ENCODE data around the gene BORCS6. TPM values are rescaled to one million over a fixed set of nuclear protein-coding genes. Genes with fewer than 3 reads are reported as not detected.

BORCS6 gene
- total and polyA plus RNA-seq, 2 of the 13 experiments (the other 11 are each of a cell fraction or from before 2014, with no cell fraction given) = 2.0 to 5.1 TPM

DNA sequence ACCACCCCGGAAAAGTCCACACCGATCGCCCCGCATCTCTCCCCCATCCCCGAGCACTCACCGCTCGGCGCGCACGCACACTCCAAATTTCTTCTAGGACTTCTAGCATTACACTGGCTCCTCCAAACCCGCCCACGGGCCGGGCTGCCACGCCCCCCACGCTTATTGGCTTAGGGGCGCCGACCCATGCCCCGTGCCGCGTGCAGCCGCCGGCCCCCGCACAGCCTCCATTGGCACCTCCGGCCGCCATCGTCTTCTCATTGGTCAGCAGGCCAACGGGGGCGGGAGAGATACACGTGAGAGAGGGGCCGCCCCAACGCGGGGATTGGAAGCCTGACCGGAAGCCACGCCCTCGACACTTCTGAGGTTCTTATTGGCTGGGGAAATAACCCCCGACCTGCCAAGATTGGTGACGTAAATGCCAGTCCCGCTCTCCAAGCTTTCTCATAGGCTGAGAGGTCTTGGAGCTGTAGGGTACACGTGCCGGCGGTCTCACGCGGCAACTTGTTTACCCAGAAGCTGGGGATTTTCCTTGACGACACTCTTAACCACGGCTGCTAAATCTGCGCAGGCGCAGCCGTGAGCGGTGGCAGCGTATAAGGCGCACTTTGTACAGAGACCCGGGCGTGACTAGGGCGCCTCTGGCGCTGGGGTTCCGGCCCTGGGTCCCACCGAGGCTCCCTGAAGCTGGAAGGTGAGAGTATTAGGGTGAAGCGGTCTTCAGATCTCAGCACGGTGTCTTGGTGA lies 33.6 kb downstream of the BORCS6 start (continued):
- TF ChIP-seq, protein P1, sequence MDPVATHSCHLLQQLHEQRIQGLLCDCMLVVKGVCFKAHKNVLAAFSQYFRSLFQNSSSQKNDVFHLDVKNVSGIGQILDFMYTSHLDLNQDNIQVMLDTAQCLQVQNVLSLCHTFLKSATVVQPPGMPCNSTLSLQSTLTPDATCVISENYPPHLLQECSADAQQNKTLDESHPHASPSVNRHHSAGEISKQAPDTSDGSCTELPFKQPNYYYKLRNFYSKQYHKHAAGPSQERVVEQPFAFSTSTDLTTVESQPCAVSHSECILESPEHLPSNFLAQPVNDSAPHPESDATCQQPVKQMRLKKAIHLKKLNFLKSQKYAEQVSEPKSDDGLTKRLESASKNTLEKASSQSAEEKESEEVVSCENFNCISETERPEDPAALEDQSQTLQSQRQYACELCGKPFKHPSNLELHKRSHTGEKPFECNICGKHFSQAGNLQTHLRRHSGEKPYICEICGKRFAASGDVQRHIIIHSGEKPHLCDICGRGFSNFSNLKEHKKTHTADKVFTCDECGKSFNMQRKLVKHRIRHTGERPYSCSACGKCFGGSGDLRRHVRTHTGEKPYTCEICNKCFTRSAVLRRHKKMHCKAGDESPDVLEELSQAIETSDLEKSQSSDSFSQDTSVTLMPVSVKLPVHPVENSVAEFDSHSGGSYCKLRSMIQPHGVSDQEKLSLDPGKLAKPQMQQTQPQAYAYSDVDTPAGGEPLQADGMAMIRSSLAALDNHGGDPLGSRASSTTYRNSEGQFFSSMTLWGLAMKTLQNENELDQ (CRISPR knock-in tag; IDR thresholded peaks at IDR 0.05; ENCODE audit: borderline replicate concordance) = no peak
- TF ChIP-seq, protein P2, sequence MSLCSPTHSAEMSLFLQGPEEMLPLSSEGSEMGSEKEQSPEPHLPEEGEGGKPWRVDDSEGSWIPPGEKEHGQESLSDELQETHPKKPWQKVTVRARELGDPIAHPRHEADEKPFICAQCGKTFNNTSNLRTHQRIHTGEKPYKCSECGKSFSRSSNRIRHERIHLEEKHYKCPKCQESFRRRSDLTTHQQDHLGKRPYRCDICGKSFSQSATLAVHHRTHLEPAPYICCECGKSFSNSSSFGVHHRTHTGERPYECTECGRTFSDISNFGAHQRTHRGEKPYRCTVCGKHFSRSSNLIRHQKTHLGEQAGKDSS (CRISPR knock-in tag; IDR thresholded peaks at IDR 0.05; ENCODE audit: borderline replicate concordance, low read depth) = no peak
- TF ChIP-seq DR1 (CRISPR knock-in tag; IDR thresholded peaks at IDR 0.05) (no peak), ZNF441 (CRISPR knock-in tag; IDR thresholded peaks at IDR 0.05; ENCODE audit: borderline replicate concordance) (no peak), FOXM1 (CRISPR knock-in tag; IDR thresholded peaks at IDR 0.05) (no peak), NFKB2 (CRISPR knock-in tag; IDR thresholded peaks at IDR 0.05; ENCODE audit: borderline replicate concordance) (no peak; the same call in 1 of the 2 replicates), ZNF883 (CRISPR knock-in tag; IDR thresholded peaks at IDR 0.05; ENCODE audit: not compliant biosample characterization) (no peak), CBX2 (IDR thresholded peaks at IDR 0.05; ENCODE audit: low read depth, low read length) (no peak), CBX2 (CRISPR knock-in tag; IDR thresholded peaks at IDR 0.05; ENCODE audit: low read depth) (no peak), DMTF1 (CRISPR knock-in tag; IDR thresholded peaks at IDR 0.05) (no peak), HIVEP1 (CRISPR knock-in tag; IDR thresholded peaks at IDR 0.05) (peak; percentile 72; the same call in 1 of the 2 replicates), MIXL1 (CRISPR knock-in tag; IDR thresholded peaks at IDR 0.05) (no peak), POLR2AphosphoS5 (IDR thresholded peaks at IDR 0.05; ENCODE audit: low read depth, low read length) (peak; percentile 58), RARG (CRISPR knock-in tag; IDR thresholded peaks at IDR 0.05; ENCODE audit: low read depth) (no peak), MTF1 (CRISPR knock-in tag; IDR thresholded peaks at IDR 0.05) (no peak), RFXAP (CRISPR knock-in tag; IDR thresholded peaks at IDR 0.05; ENCODE audit: borderline replicate concordance) (peak; percentile 59; the same call in 1 of the 2 replicates), ZNF232 (CRISPR knock-in tag; IDR thresholded peaks at IDR 0.05; ENCODE audit: borderline replicate concordance) (0 out of 2 replicates have a peak, but pooled peaks have one; percentile 54), KDM4B (CRISPR knock-in tag; IDR thresholded peaks at IDR 0.05) (no peak), ARID5B (CRISPR knock-in tag; IDR thresholded peaks at IDR 0.05) (peak; percentile 22; the same call in 1 of the 2 replicates), NR1H2 (CRISPR knock-in tag; IDR thresholded peaks at IDR 0.05; ENCODE audit: borderline replicate concordance, low read depth) (no peak), ZBTB8A (CRISPR knock-in tag; IDR thresholded peaks at IDR 0.05; ENCODE audit: borderline replicate concordance, low read depth) (no peak)

Data from HepG2 (cell line).